NCI-H748 (cell line): Measurements from ENCODE around the gene PDIA6.
"Not testable (repeated sequence)": the region's sequence is repeated elsewhere in the genome, so short reads cannot be mapped to it uniquely, and the experiment has no call there.

Source experiments
- DNase-seq: peaks from one replicate; lab custom pipeline; 2025; ENCODE audit not compliant: unreplicated experiment; lab: John Stamatoyannopoulos, UW

Gene PDIA6

GRCh38 chr2:10833021-10833420, 20.4 kb upstream of the PDIA6 start:
- DNase-seq = no peak

DNA sequence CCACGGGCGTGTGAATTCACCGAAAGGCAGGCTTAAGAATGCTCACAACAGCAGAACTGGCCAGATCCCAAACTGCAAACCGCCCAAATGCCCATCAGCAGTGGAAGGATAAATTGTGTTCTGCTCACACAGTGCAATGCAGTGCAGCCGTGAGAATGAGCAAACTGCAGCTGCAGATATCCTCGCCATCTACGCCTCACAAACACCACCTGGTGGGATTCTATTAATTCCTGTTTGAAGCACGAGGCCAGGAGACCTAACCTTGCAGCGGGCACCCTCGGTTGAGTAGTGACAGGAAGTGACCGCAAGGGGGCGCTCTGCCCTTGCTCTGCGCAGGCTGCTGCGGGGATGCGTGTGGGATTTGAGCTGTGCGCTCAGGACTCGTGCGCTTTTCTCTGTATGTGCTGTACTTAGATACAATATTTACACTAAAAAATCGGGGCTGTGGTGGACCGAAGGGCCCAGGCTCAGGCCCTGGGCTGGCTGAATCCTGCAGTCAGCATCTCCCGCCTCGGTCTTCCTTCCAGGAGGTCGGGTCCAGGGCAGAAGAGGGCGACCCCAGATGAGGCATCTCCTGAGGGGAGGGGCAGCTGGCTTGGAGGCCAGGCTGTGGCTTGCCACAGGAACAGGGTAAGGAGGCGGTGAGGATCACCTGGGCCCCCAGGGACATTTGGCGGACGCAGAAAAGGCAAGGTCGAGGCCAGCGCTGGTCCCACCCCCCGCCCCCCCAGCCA, 19.8 kb upstream of the PDIA6 start:
- peak; percentile 93 for DNase-seq

GRCh38 chr2:10831400-10831985, 18.9 kb upstream of the PDIA6 start:
- DNase-seq = no peak

DNA sequence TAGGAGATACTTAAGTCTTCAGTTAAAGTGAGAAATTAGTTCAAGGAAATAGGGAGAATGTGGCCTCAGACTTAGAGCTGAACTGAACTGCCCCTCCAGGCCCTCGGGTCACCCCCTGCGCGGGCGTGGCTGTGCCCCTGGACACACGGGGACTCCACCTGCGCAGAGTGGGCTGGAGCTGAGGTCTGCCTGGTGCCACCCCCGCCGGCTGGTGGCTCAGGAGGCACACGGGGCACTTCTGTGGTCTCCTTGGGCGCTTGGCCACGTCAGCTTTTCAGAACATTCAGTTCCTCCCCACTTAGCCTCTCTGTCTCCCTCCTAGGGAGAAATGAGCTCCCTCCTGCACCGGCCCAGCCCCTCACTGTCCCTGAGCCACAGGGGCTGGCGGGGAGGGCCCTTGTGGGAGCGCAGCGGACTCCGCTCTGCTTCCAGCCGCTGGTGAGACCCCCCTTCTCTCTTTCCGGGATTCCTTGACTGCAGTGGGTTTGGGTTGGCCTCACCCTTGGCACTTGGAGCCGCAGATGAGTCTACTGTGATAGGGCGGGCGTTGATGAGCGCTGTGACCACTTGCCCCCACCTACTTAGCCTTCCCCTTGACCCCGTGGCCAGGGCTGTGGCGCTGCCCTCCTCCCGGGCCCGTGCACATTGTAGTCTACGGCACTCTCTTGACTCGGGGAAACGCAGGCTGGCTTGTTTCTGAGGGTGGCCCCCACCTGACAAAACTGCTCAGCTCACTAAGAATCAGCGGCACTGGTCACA, 18.2 kb upstream of the PDIA6 start:
- DNase-seq = no peak

GRCh38 chr2:10830203-10830602, 17.6 kb upstream of the PDIA6 start:
- no peak for DNase-seq

DNA sequence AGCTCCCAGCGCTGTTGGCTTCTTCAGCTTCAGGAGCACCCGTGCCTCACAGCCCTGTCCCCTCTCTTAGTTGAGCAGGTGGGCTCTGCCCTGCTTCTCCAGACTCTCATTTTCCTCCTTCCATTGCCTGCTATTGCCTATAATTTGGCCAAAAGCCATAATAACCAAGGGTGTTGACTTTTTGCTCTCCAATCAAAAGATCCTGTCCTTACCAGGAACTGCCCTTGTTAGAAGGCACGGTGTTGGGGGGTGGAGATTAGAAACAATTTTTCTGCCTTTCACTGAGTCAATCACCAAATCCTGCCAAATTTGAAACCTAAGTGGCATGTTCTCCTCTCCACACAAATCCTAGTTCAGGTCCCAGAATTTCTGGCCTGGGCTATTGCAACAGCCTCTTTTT, 16.7 kb upstream of the PDIA6 start:
- DNase-seq = no peak

- DNase-seq = no peak
These were observed 15.8 kb upstream of the PDIA6 start for GRCh38 chr2:10828346-10828745.

- no peak for DNase-seq
These were observed 14.0 kb upstream of the PDIA6 start for GRCh38 chr2:10826625-10827024.

DNA sequence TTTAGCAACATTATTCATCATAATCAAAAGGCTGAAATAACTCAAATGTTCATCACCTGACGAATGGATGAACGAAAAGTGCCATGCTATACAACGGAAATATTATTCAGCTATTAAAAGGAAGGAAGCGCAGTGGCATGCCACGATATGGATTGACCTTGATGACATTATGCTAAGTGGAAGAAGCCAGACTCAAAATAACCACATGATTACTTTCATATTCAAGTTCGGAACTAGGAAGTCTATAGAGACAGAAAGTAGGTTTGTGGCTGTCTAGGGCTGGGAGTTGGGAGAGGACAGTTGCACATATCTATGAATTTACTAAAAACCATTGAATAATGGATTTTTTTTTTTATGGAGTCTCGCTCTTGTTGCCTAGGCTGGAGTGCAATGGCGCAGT, 13.4 kb upstream of the PDIA6 start:
- DNase-seq = no peak

- no peak for DNase-seq
These were observed 11.6 kb upstream of the PDIA6 start for GRCh38 chr2:10824191-10824590.

GRCh38 chr2:10820978-10821695, 8.6 kb upstream of the PDIA6 start:
- peak; percentile 12 for DNase-seq

- DNase-seq = no peak
These were observed 8.0 kb upstream of the PDIA6 start for GRCh38 chr2:10820562-10820961.

DNA sequence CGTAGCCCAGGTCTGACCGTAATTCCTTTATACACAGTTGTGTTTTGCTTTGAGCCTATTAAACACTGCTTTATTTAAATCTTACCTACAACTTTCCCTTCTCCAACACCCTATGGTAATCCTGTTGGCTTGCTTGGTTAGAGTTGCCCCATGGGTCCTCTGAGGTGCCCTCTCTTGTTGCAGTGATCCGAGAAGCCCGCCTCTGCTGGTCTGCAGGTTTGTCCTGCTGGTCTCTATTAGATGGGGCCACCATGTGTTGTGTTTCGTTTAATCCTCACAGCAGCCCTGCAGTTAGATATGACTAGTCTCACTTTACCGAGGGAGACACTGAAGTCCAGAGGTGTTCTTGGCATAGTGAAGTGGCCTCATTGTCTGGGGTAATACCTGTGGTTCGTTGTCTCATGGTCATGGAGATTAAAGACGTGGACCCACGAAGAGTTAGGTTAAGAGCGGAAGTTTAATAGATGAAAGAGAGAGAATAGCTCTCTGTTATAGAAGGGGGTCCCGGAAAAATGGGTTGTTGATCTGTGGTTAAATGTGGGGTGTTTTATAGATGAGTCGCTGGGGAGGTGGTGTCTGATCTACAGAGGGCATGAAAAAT, 7.2 kb upstream of the PDIA6 start:
- no peak for DNase-seq

DNA sequence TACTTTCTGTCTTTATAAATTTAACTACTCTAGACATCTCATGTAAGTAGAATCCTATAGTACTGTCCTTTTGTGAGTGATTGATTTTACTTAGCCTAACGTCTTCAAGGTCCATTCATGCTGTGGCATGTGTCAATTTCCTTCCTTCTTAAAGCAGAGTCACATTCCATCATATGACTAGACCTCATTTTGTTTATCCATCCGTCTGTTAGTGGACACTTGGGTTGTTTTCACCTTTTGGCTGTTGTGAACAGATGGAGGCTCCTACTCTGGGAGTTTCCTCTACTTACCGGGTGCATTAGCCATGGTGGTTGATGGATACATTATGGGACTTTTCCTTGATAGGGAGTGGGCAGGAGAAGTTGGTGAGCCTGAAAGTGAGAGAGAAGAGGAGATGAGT, 6.4 kb upstream of the PDIA6 start:
- no peak for DNase-seq

DNA sequence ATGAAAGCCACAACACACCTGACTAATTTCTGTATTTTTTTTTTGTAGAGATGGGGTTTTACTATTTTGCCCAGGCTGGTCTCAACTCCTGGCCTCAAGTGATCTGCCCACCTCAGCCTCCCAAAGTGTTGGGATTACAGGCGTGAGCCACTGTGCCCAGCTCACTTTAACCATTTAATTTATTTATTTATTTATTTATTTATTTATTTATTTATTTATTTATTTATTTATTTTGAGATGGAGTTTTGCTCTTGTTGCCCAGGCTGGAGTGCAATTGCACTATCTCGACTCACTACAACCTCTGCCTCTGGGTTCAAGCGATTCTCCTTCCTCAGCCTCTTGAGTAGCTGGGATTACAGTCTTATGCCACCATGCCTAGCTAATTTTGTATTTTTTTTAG, 5.7 kb upstream of the PDIA6 start:
- DNase-seq = not testable (repeated sequence)

GRCh38 chr2:10817413-10817812, 4.8 kb upstream of the PDIA6 start:
- no peak for DNase-seq

DNA sequence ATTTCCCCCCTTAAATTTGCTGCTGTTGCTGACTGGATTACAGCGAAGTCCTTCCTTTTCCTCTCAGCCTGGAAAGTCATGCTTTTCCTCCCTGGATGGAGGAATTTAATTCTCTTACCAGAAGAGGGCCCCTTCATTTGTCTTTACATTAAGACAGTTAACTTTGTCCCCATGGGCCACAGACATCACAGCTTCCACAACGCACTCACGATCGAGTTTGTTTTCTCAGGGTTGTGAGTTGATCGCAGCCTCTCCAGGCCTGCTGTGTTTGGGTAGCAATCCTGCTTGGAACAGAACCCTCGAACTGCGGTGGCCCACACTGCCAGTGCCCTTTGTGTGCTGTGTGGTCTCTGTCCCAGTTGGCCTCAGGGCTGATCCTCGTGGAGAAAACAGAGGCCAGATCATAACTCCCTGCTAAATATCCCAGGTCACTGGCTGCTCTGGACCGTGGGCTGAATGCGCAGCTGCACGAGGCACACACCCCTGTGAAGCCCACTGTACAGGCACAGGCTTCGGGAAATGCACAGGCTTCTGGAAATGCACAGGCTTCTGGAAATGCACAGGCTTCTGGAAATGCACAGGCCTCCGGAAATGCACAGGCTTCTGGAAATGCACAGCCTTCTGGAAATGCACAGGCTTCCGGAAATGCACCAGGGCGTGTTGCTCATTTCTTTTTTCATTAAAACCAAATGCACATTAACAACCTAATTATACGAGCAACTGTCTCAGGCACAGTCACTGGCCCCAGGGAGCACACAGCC, 2.2 kb upstream of the PDIA6 start:
- DNase-seq = no peak

- DNase-seq = no peak
These were observed 1.6 kb upstream of the PDIA6 start for GRCh38 chr2:10814142-10814541.

GRCh38 chr2:10813163-10814138, 866 bp upstream of the PDIA6 start:
- peak; percentile 55 for DNase-seq
